H1 (cell line): ENCODE results near the gene DSE. TPM values are rescaled to one million over a fixed set of nuclear protein-coding genes. Genes with fewer than 3 reads are reported as not detected.

ENCODE experiments used
- CTCF ChIA-PET: fragments of 300-600 bp; sonication (Branson Sonifier 250); formaldehyde crosslinking; loops from one replicate; lab custom pipeline; 2021; ENCODE audit not compliant: partially characterized antibody; lab: Charles Lee
- POLR2A ChIA-PET: fragments of 300-600 bp; sonication (Branson Sonifier 250); formaldehyde crosslinking; loops from one replicate; lab custom pipeline; 2021; ENCODE audit warnings: inconsistent platforms; ENCODE audit not compliant: partially characterized antibody; lab: Charles Lee
- DNase-seq, 2 experiments: peaks; one replicate each; pipeline versions ENCODE4 v3.0.0 to v3.0.0-alpha.2; 2010 to 2022; ENCODE audit warnings: low spot score in 2 of 2, low read depth in 1 of 2, mixed read lengths in 1 of 2
- FAIRE-seq: peaks from 2 replicates; lab custom pipeline; 2011; peaks lifted over from hg19 to GRCh38; lab: Jason Lieb, UNC
- H2AFZ ChIP-seq: 2 replicates; pipeline ENCODE4 v1.8.1; 2012; ENCODE audit warnings: low read length, inconsistent platforms
- H2AK5ac ChIP-seq: 2 replicates; pipeline ENCODE4 v1.6.1; 2013; ENCODE audit warnings: low read depth, low read length
- H2BK120ac ChIP-seq: replicated peaks from 2 replicates; pipeline ENCODE3; 2013; ENCODE audit warnings: low read depth, low read length, inconsistent platforms
- H2BK12ac ChIP-seq: 2 replicates; pipeline ENCODE4 v1.6.1; 2013; ENCODE audit warnings: low read depth, low read length
- H2BK15ac ChIP-seq: 2 replicates; pipeline ENCODE4 v1.6.1; 2013; ENCODE audit warnings: low read length
- H2BK20ac ChIP-seq: 2 replicates; pipeline ENCODE4 v1.6.1; 2013; ENCODE audit warnings: low read length
- H2BK5ac ChIP-seq: 2 replicates; pipeline ENCODE4 v1.6.1; 2013; ENCODE audit warnings: low read depth, low read length
- H3K14ac ChIP-seq: 2 replicates; pipeline ENCODE4 v1.6.1; 2013; ENCODE audit warnings: inconsistent platforms; ENCODE audit not compliant: insufficient read length
- H3K18ac ChIP-seq: 2 replicates; pipeline ENCODE4 v1.6.1; 2013; ENCODE audit warnings: low read length; ENCODE audit errors: extremely low read depth
- H3K23ac ChIP-seq: 2 replicates; pipeline ENCODE4 v1.6.1; 2013; ENCODE audit warnings: inconsistent platforms; ENCODE audit not compliant: insufficient read length
- H3K23me2 ChIP-seq: 2 replicates; pipeline ENCODE4 v1.6.1; 2013; ENCODE audit warnings: low read depth, low read length
- H3K27ac ChIP-seq: 2 replicates; pipeline ENCODE4 v1.6.1; 2011; ENCODE audit warnings: low read depth, low read length, inconsistent platforms
- H3K27me3 ChIP-seq, 4 experiments: replicated peaks in 1 of 4; 1 replicate in 1 of 4; 2 replicates in 3 of 4; pipeline versions ENCODE4 v1.6.1 to v1.8.1; 2011 to 2013; ENCODE audit warnings: low read length in 3 of 4, mild to moderate bottlenecking in 3 of 4, inconsistent platforms in 2 of 4, mixed read lengths in 2 of 4, moderate library complexity in 1 of 4; ENCODE audit not compliant: control insufficient read depth in 3 of 4, insufficient read depth in 3 of 4; ENCODE audit errors: extremely low read depth in 1 of 4
- H3K36me3 ChIP-seq, 4 experiments: 2 replicates each; pipeline versions ENCODE4 v1.6.1 to v1.8.1; 2011 to 2013; ENCODE audit warnings: mild to moderate bottlenecking in 4 of 4, low read length in 3 of 4, moderate library complexity in 2 of 4, control low read depth in 1 of 4, inconsistent platforms in 1 of 4; ENCODE audit not compliant: insufficient read depth in 4 of 4, control insufficient read depth in 2 of 4
- H3K4ac ChIP-seq: replicated peaks from 2 replicates; pipeline ENCODE3; 2013; ENCODE audit warnings: low read length, low read depth, mixed read lengths, inconsistent platforms; ENCODE audit not compliant: insufficient read length
- H3K4me1 ChIP-seq, 4 experiments: replicated peaks in 1 of 4; 1 replicate in 1 of 4; 2 replicates in 3 of 4; pipeline versions ENCODE4 v1.6.1 to v1.8.1; 2011 to 2013; ENCODE audit warnings: low read length in 3 of 4, inconsistent platforms in 2 of 4, mixed read lengths in 1 of 4; ENCODE audit not compliant: insufficient read depth in 4 of 4, control insufficient read depth in 3 of 4
- H3K4me2 ChIP-seq, 2 experiments: 2 replicates each; pipeline versions ENCODE4 v1.6.1 to v1.8.1; 2011 to 2013; ENCODE audit warnings: low read depth in 2 of 2, low read length in 2 of 2, control low read depth in 1 of 2, inconsistent platforms in 1 of 2, mild to moderate bottlenecking in 1 of 2; ENCODE audit not compliant: insufficient read depth in 1 of 2
- H3K4me3 ChIP-seq, 4 experiments: fragments of 200-600, 300-600 bp in 1 of 4; sonication (generic), shearing (Covaris generic), sonication (Bioruptor Twin) in 1 of 4; 2 replicates each; pipeline versions ENCODE4 v1.5.1 to v1.8.1; 2011 to 2016; ENCODE audit warnings: low read length in 4 of 4, low read depth in 3 of 4, control low read depth in 2 of 4, inconsistent platforms in 2 of 4, mild to moderate bottlenecking in 2 of 4, mixed read lengths in 1 of 4, moderate library complexity in 1 of 4; ENCODE audit not compliant: insufficient read depth in 2 of 4; ENCODE audit errors: extremely low read depth in 1 of 4
- H3K56ac ChIP-seq: replicated peaks from 2 replicates; pipeline ENCODE3; 2013; ENCODE audit warnings: low read depth, mild to moderate bottlenecking, mixed read lengths, low read length, inconsistent platforms; ENCODE audit not compliant: insufficient read length
- H3K79me1 ChIP-seq: 2 replicates; pipeline ENCODE4 v1.6.1; 2013; ENCODE audit warnings: low read depth, low read length, control low read depth
- H3K79me2 ChIP-seq, 2 experiments: 2 replicates each; pipeline versions ENCODE4 v1.6.1 to v1.8.1; 2012 to 2013; ENCODE audit warnings: low read length in 2 of 2, mild to moderate bottlenecking in 2 of 2, inconsistent platforms in 1 of 2; ENCODE audit not compliant: insufficient read depth in 2 of 2, control insufficient read depth in 1 of 2
- H3K9ac ChIP-seq, 4 experiments: replicated peaks in 1 of 4; 1 replicate in 1 of 4; 2 replicates in 3 of 4; pipeline versions ENCODE4 v1.6.1 to v1.8.1; 2011 to 2013; ENCODE audit warnings: low read depth in 3 of 4, low read length in 3 of 4, control low read depth in 2 of 4, mild to moderate bottlenecking in 2 of 4, moderate library complexity in 2 of 4, inconsistent platforms in 1 of 4; ENCODE audit errors: extremely low read depth in 1 of 4
- H3K9me3 ChIP-seq, 2 experiments: 2 replicates each; pipeline versions ENCODE4 v1.6.1 to v1.8.1; 2012 to 2013; ENCODE audit warnings: mild to moderate bottlenecking in 2 of 2, moderate library complexity in 2 of 2, control low read depth in 1 of 2, inconsistent platforms in 1 of 2, low read depth in 1 of 2, low read length in 1 of 2, mixed read lengths in 1 of 2; ENCODE audit not compliant: insufficient read depth in 2 of 2
- H4K20me1 ChIP-seq, 2 experiments: replicated peaks in 1 of 2; 2 replicates each; pipeline versions ENCODE3 to v1.8.1; 2011 to 2013; ENCODE audit warnings: inconsistent platforms in 2 of 2, low read length in 2 of 2, mild to moderate bottlenecking in 1 of 2; ENCODE audit not compliant: insufficient read depth in 2 of 2, control insufficient read depth in 1 of 2
- H4K5ac ChIP-seq: 2 replicates; pipeline ENCODE4 v1.6.1; 2013; ENCODE audit warnings: low read length, low read depth, mixed read lengths, inconsistent platforms; ENCODE audit not compliant: insufficient read length
- H4K8ac ChIP-seq: 2 replicates; pipeline ENCODE4 v1.8.0; 2013; ENCODE audit warnings: mild to moderate bottlenecking, moderate library complexity, low read length, inconsistent platforms; ENCODE audit not compliant: insufficient read depth; ENCODE audit errors: extremely low read depth
- H4K91ac ChIP-seq: replicated peaks from 2 replicates; pipeline ENCODE3; 2013; ENCODE audit warnings: low read length, mixed read lengths, inconsistent platforms; ENCODE audit not compliant: insufficient read length
- BACH1 ChIP-seq: IDR thresholded peaks from 2 replicates; pipeline ENCODE4 v1.6.1; 2012; ENCODE audit warnings: low read length, improper control_type of control experiment
- CHD1 ChIP-seq: IDR thresholded peaks from 2 replicates; pipeline ENCODE4 v1.6.1; 2012; ENCODE audit warnings: low read depth, low read length, improper control_type of control experiment
- CREB1 ChIP-seq: IDR thresholded peaks from 2 replicates; pipeline ENCODE4 v1.6.1; 2012; ENCODE audit warnings: inconsistent platforms
- EZH2 ChIP-seq: fragments of 200-600 bp; sonication (generic); IDR thresholded peaks from 2 replicates; pipeline ENCODE4 v1.7.1; 2012; ENCODE audit warnings: low read depth, mild to moderate bottlenecking, moderate library complexity, low read length, inconsistent platforms; ENCODE audit not compliant: severe bottlenecking
- FOSL1 ChIP-seq: IDR thresholded peaks from 2 replicates; pipeline ENCODE4 v1.6.1; 2011; ENCODE audit warnings: mild to moderate bottlenecking, low read depth, low read length, moderate library complexity; ENCODE audit not compliant: insufficient read depth
- HDAC2 ChIP-seq, 2 experiments: fragments of 300-600 bp in 1 of 2; sonication (generic) in 1 of 2; IDR thresholded peaks; 2 replicates each; pipeline ENCODE4 v1.6.1; 2011 to 2012; ENCODE audit warnings: low read depth in 2 of 2, low read length in 2 of 2, mild to moderate bottlenecking in 2 of 2, moderate library complexity in 2 of 2, borderline replicate concordance in 1 of 2, inconsistent platforms in 1 of 2
- KDM1A ChIP-seq: fragments of 200-600, 300-600 bp; sonication (generic); IDR thresholded peaks from 2 replicates; pipeline ENCODE4 v1.7.1; 2016; ENCODE audit warnings: mild to moderate bottlenecking, low read length, borderline replicate concordance
- RBBP5 ChIP-seq: IDR thresholded peaks from 2 replicates; pipeline ENCODE4 v1.7.1; 2012; ENCODE audit warnings: low read depth, mild to moderate bottlenecking, inconsistent platforms, low read length, moderate library complexity, borderline replicate concordance
- RXRA ChIP-seq: IDR thresholded peaks from 2 replicates; pipeline ENCODE4 v1.6.1; 2011; ENCODE audit warnings: low read depth, mild to moderate bottlenecking, low read length, moderate library complexity; ENCODE audit not compliant: insufficient read depth
- SAP30 ChIP-seq: fragments of 300-600 bp; sonication (generic); IDR thresholded peaks from 2 replicates; pipeline ENCODE4 v1.7.1; 2012; ENCODE audit warnings: low read length, moderate library complexity, mild to moderate bottlenecking, inconsistent platforms; ENCODE audit not compliant: insufficient read depth, insufficient replicate concordance
- SIRT6 ChIP-seq: IDR thresholded peaks from one replicate; pipeline ENCODE4 v1.7.1; 2012; ENCODE audit warnings: low read length, inconsistent platforms
- TBP ChIP-seq: IDR thresholded peaks from 2 replicates; pipeline ENCODE4 v1.6.1; 2011; ENCODE audit warnings: low read depth, low read length, improper control_type of control experiment
- TCF12 ChIP-seq: IDR thresholded peaks from 2 replicates; pipeline ENCODE4 v1.6.1; 2011; ENCODE audit warnings: low read depth, mild to moderate bottlenecking, low read length
- USF2 ChIP-seq: IDR thresholded peaks from 2 replicates; pipeline ENCODE4 v1.6.1; 2011; ENCODE audit warnings: low read length, improper control_type of control experiment
- WGBS, 2 experiments: shearing (Covaris generic) in 1 of 2; methylation state at CpG; one replicate each; pipeline versions ENCODE4 v1.1.6 to v1.1.7; 2013 to 2015; ENCODE audit warnings: low lambda C conversion rate in 2 of 2, mixed read lengths in 2 of 2, inconsistent platforms in 1 of 2, low coverage in 1 of 2, missing lambda C conversion rate in 1 of 2; ENCODE audit not compliant: insufficient replicate concordance in 2 of 2, insufficient coverage in 1 of 2, insufficient read length in 1 of 2; ENCODE audit errors: extremely low coverage in 1 of 2, missing lambda C conversion rate in 1 of 2; 5-methylcytosine and 5-hydroxymethylcytosine counted together
- polyA plus RNA-seq, 7 experiments: library from polyadenylated mRNA; depleted of rRNA in 3 of 7; stranded (reverse) in 5 of 7; unstranded in 2 of 7; fragments of >200 nt in 5 of 7; fragments of 200-250 nt in 2 of 7; gene quantifications; 1 replicate in 5 of 7; 2 replicates in 1 of 7; 4 replicates in 1 of 7; pipeline versions ENCODE4 v1.2.1 to v1.2.3, GENCODE V29; 2011 to 2013; ENCODE audit warnings: missing spikeins in 2 of 7, mixed read lengths in 2 of 7
- total RNA-seq: library from RNA; stranded (reverse); fragmentation: NEBNext Ultra II Directional; extraction: Animal tissue kit (Norgen Biotek cat#: 25700); gene quantifications from 2 replicates; pipeline ENCODE4 v1.2.1, GENCODE V29; 2021

Gene DSE
- total and polyA plus RNA-seq, 2 of the 8 experiments (the other 6 are each of a cell fraction or from before 2014, with no cell fraction given) = 32.5 to 94.4 TPM

GRCh38 chr6:116364321-116364720 lies 6.4 kb upstream of the DSE start:
- POLR2A ChIA-PET = no interaction called here
- 85% methylated on average over 2 of the region's 2 CpGs; no CpG with 5 or more reads in 1 of the 2 experiments for WGBS, 2 experiments
- no peak overlapping the region for H3K4me2 ChIP-seq
- TF ChIP-seq CREB1 (no peak), KDM1A (no peak), SIRT6 (no peak), EZH2 (no peak), RXRA (no peak), HDAC2 (IDR thresholded peaks at IDR 0.05; ENCODE audit: borderline replicate concordance in 1 of 2, low read depth in 2 of 2, low read length in 2 of 2) (no peak), FOSL1 (no peak), TBP (no peak), BACH1 (no peak), CHD1 (no peak), SAP30 (no peak), RBBP5 (no peak), TCF12 (no peak), USF2 (no peak)

More at GRCh38 chr6:116364321-116364720, 6.4 kb upstream of the DSE start:
- no peak overlapping the region for H2BK20ac ChIP-seq
- H4K91ac ChIP-seq = no peak overlapping the region
- no peak overlapping the region for H3K9ac ChIP-seq
- H3K14ac ChIP-seq = no peak overlapping the region
- no peak overlapping the region for H3K27ac ChIP-seq
- H3K9me3 ChIP-seq = no peaks in the 10 kb centered on the region
- FAIRE-seq = no peak
- H3K79me1 ChIP-seq = no peaks in the 10 kb centered on the region
- DNase-seq = no peak
- no peak overlapping the region for H3K4ac ChIP-seq
- no peak overlapping the region for H2BK12ac ChIP-seq
- H3K23ac ChIP-seq = no peak overlapping the region
- no peak overlapping the region for H3K18ac ChIP-seq
- H3K4me3 ChIP-seq = no peak overlapping the region
- H2BK5ac ChIP-seq = no peak overlapping the region
- H3K4me1 ChIP-seq = no peaks in the 10 kb centered on the region
- H2AFZ ChIP-seq = no peak overlapping the region
- H3K79me2 ChIP-seq = no peaks in the 10 kb centered on the region
- no peak overlapping the region for H2AK5ac ChIP-seq
- no peak overlapping the region for H2BK120ac ChIP-seq
- H4K5ac ChIP-seq = no peak overlapping the region
- H2BK15ac ChIP-seq = no peak overlapping the region
- no peaks in the 10 kb centered on the region for H3K36me3 ChIP-seq
- CTCF ChIA-PET = no interaction called here
- H4K20me1 ChIP-seq = no peaks in the 10 kb centered on the region
- no peak overlapping the region for H4K8ac ChIP-seq
- no peaks in the 10 kb centered on the region for H3K23me2 ChIP-seq
- no peaks in the 10 kb centered on the region for H3K27me3 ChIP-seq
- H3K56ac ChIP-seq = no peak overlapping the region
